ENCODE results near the gene DACT3.

DACT3 gene, protein sequence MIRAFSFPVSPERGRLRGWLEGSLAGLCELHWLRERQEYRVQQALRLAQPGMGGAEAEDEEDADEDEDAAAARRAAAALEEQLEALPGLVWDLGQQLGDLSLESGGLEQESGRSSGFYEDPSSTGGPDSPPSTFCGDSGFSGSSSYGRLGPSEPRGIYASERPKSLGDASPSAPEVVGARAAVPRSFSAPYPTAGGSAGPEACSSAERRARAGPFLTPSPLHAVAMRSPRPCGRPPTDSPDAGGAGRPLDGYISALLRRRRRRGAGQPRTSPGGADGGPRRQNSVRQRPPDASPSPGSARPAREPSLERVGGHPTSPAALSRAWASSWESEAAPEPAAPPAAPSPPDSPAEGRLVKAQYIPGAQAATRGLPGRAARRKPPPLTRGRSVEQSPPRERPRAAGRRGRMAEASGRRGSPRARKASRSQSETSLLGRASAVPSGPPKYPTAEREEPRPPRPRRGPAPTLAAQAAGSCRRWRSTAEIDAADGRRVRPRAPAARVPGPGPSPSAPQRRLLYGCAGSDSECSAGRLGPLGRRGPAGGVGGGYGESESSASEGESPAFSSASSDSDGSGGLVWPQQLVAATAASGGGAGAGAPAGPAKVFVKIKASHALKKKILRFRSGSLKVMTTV

GRCh38 chr19:46661020-46661731 lies at the start of gene DACT3:
Gene DACT3, minus strand, starts transcription at chr19:46661182. Its CDS starts 118 bp downstream, at chr19:46661064.
- Histone ChIP-seq H3K4me1 (ENCODE audit: control insufficient read depth, insufficient read depth, low read length) (peaks cover 27% of the 10 kb centered on the region), H3K36me3 (ENCODE audit: control insufficient read depth, insufficient read depth, low read length, severe bottlenecking) (no peaks in the 10 kb centered on the region), H3K27me3 (replicated peaks; ENCODE audit: control insufficient read depth, insufficient read depth, low read length) (peaks cover 5% of the 10 kb centered on the region), H3K4me3 (ENCODE audit: low read length) (peak within 1 kb of the TSS; percentile 85), H3K9ac (ENCODE audit: low read length) (peak within 1 kb of the TSS; percentile 79), H3K9me3 (ENCODE audit: control insufficient read depth, low read length) (no peaks in the 10 kb centered on the region)
- peak; percentile 100 for DNase-seq (ENCODE audit: low read depth)

DNA sequence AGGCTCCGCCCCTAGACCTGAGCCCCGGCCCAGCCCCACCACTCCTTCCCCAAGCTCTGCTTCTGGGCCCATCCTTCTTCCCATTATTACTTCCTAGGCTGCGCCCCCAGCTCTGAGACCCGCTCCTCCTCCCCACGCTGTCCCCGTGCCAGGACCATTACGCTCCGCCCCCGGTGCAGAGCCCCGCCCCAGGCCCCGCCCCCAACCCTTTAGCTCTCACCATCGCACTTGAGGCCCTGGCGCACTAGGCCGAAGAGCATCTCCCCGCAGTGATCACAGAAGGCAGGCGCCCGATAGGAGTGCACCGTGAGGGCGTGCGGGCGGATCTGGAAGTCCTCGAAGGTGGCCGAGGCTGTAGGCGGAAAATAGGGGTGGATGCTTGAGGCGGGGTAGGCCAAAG lies 49.7 kb upstream of the DACT3 start:
- Histone ChIP-seq H3K4me1 (ENCODE audit: control insufficient read depth, insufficient read depth, low read length) (peaks cover 13% of the 10 kb centered on the region), H3K36me3 (ENCODE audit: control insufficient read depth, insufficient read depth, low read length, severe bottlenecking) (peaks cover 15% of the 10 kb centered on the region), H3K4me3 (ENCODE audit: low read length) (no peak overlapping the region), H3K9ac (ENCODE audit: low read length) (no peak overlapping the region), H3K27me3 (replicated peaks; ENCODE audit: control insufficient read depth, insufficient read depth, low read length) (no peaks in the 10 kb centered on the region), H3K9me3 (ENCODE audit: control insufficient read depth, low read length) (no peaks in the 10 kb centered on the region)
- DNase-seq (ENCODE audit: low read depth), result no peak

- Histone ChIP-seq H3K36me3 (ENCODE audit: control insufficient read depth, insufficient read depth, low read length, severe bottlenecking) (peaks cover 51% of the 10 kb centered on the region), H3K4me3 (ENCODE audit: low read length) (no peak overlapping the region), H3K4me1 (ENCODE audit: control insufficient read depth, insufficient read depth, low read length) (no peaks in the 10 kb centered on the region), H3K9ac (ENCODE audit: low read length) (no peak overlapping the region), H3K27me3 (replicated peaks; ENCODE audit: control insufficient read depth, insufficient read depth, low read length) (no peaks in the 10 kb centered on the region), H3K9me3 (ENCODE audit: control insufficient read depth, low read length) (no peaks in the 10 kb centered on the region)
- DNase-seq (ENCODE audit: low read depth), result peak; percentile 58
These were observed 43.5 kb upstream of the DACT3 start for GRCh38 chr19:46704379-46705076.

- DNase-seq (ENCODE audit: low read depth), result no peak
- Histone ChIP-seq H3K4me3 (ENCODE audit: low read length) (no peak overlapping the region), H3K9ac (ENCODE audit: low read length) (no peak overlapping the region), H3K4me1 (ENCODE audit: control insufficient read depth, insufficient read depth, low read length) (no peaks in the 10 kb centered on the region), H3K36me3 (ENCODE audit: control insufficient read depth, insufficient read depth, low read length, severe bottlenecking) (peaks cover 48% of the 10 kb centered on the region), H3K27me3 (replicated peaks; ENCODE audit: control insufficient read depth, insufficient read depth, low read length) (no peaks in the 10 kb centered on the region), H3K9me3 (ENCODE audit: control insufficient read depth, low read length) (no peaks in the 10 kb centered on the region)
These were observed 39.7 kb upstream of the DACT3 start for GRCh38 chr19:46700704-46701103.

- H3K27me3 ChIP-seq (replicated peaks; ENCODE audit: control insufficient read depth, insufficient read depth, low read length), result no peaks in the 10 kb centered on the region
- H3K4me1 ChIP-seq (ENCODE audit: control insufficient read depth, insufficient read depth, low read length), result no peaks in the 10 kb centered on the region
- no peak overlapping the region for H3K4me3 ChIP-seq (ENCODE audit: low read length)
- H3K36me3 ChIP-seq (ENCODE audit: control insufficient read depth, insufficient read depth, low read length, severe bottlenecking), result peaks cover 54% of the 10 kb centered on the region
- H3K9me3 ChIP-seq (ENCODE audit: control insufficient read depth, low read length), result no peaks in the 10 kb centered on the region
- H3K9ac ChIP-seq (ENCODE audit: low read length), result no peak overlapping the region
- no peak for DNase-seq (ENCODE audit: low read depth)
These were observed 37.7 kb upstream of the DACT3 start for GRCh38 chr19:46698395-46699321.

DNA sequence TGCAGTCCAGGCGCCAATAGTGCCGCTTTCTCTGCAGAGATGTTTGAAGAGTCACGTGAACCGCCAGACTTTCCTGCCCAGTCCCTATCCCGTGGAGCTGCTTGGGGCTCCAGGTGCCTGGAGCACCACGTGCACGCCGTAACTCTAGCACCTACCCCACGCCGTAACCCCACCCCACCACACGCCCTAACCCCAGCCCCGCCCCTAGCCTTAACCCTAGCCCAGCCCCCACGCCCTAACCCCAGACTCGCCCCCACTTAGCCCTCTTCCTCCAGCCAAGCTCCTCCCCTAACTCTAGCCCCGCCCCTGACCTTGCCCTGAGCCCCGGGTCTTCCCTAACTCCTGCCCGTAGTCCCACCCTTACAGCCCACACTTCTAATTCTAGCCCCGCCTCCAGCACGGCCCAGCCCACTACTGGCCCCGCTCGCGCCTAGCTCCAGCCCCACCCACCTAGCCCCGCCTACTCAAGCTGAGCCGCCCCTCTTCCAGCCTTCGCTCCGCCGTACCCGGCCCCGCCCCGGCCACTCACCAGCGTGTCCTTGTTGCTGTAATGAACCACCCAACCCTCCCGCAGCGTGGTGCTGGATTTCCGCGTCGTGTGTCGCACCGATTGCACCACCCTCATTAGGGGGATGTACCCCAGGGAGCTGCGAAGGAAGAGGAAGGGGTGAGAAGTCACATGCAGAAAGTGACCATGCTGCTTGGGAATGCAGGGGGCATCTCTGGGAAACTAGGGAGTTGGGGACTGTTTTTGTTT lies 36.4 kb upstream of the DACT3 start:
- DNase-seq (ENCODE audit: low read depth), result peak; percentile 19
- no peaks in the 10 kb centered on the region for H3K27me3 ChIP-seq (replicated peaks; ENCODE audit: control insufficient read depth, insufficient read depth, low read length)
- no peaks in the 10 kb centered on the region for H3K4me1 ChIP-seq (ENCODE audit: control insufficient read depth, insufficient read depth, low read length)
- no peaks in the 10 kb centered on the region for H3K9me3 ChIP-seq (ENCODE audit: control insufficient read depth, low read length)
- H3K9ac ChIP-seq (ENCODE audit: low read length), result no peak overlapping the region
- peaks cover 56% of the 10 kb centered on the region for H3K36me3 ChIP-seq (ENCODE audit: control insufficient read depth, insufficient read depth, low read length, severe bottlenecking)
- H3K4me3 ChIP-seq (ENCODE audit: low read length), result peak overlapping the region; percentile 42

DNA sequence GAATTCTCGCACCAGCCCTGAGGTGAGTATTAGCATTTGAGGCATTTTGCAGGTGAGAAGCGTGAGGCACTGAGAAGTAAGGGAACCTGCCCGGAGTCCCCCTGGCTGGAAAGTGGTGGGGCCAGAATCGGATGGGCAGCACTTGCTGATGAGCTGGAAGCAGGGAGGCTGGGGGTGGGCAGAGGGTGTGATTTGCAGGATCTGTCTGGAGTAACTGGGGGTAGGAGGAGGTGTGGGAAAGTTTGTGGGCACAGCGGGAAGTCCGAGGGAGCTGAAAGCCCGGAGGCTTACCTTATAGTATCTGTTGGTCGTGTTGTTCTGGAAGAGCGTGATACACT lies 35.9 kb upstream of the DACT3 start:
- Histone ChIP-seq H3K4me1 (ENCODE audit: control insufficient read depth, insufficient read depth, low read length) (no peaks in the 10 kb centered on the region), H3K4me3 (ENCODE audit: low read length) (no peak overlapping the region), H3K27me3 (replicated peaks; ENCODE audit: control insufficient read depth, insufficient read depth, low read length) (no peaks in the 10 kb centered on the region), H3K9ac (ENCODE audit: low read length) (no peak overlapping the region), H3K36me3 (ENCODE audit: control insufficient read depth, insufficient read depth, low read length, severe bottlenecking) (peaks cover 56% of the 10 kb centered on the region), H3K9me3 (ENCODE audit: control insufficient read depth, low read length) (no peaks in the 10 kb centered on the region)
- DNase-seq (ENCODE audit: low read depth), result no peak

GRCh38 chr19:46696052-46696451 lies 35.1 kb upstream of the DACT3 start:
- no peak overlapping the region for H3K9ac ChIP-seq (ENCODE audit: low read length)
- H3K27me3 ChIP-seq (replicated peaks; ENCODE audit: control insufficient read depth, insufficient read depth, low read length), result no peaks in the 10 kb centered on the region
- H3K36me3 ChIP-seq (ENCODE audit: control insufficient read depth, insufficient read depth, low read length, severe bottlenecking), result peaks cover 56% of the 10 kb centered on the region
- no peak for DNase-seq (ENCODE audit: low read depth)
- H3K9me3 ChIP-seq (ENCODE audit: control insufficient read depth, low read length), result no peaks in the 10 kb centered on the region
- H3K4me1 ChIP-seq (ENCODE audit: control insufficient read depth, insufficient read depth, low read length), result no peaks in the 10 kb centered on the region
- no peak overlapping the region for H3K4me3 ChIP-seq (ENCODE audit: low read length)

DNA sequence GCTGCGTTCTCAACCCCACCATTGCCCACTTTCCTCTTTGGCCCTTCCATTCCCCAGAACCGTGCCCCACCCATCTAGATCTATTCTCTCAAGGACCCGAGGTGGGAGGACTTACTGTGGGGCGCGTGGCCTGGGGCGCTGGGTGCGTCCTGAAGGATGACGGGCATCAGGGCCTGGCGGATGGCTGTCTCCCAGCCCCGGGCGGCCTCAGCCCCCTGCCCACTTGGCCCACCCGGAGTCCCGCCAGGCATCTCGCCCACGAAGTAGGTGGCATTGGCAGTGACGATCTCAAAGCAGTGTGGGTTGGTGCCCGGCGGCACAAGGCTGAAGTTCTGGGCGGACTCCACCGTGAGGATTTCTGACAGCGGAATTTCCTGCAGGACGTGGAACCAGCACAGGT lies 32.8 kb upstream of the DACT3 start:
- Histone ChIP-seq H3K9me3 (ENCODE audit: control insufficient read depth, low read length) (no peaks in the 10 kb centered on the region), H3K4me3 (ENCODE audit: low read length) (no peak overlapping the region), H3K9ac (ENCODE audit: low read length) (no peak overlapping the region), H3K36me3 (ENCODE audit: control insufficient read depth, insufficient read depth, low read length, severe bottlenecking) (peaks cover 63% of the 10 kb centered on the region), H3K4me1 (ENCODE audit: control insufficient read depth, insufficient read depth, low read length) (no peaks in the 10 kb centered on the region), H3K27me3 (replicated peaks; ENCODE audit: control insufficient read depth, insufficient read depth, low read length) (no peaks in the 10 kb centered on the region)
- DNase-seq (ENCODE audit: low read depth), result no peak

Data from adipocyte (in vitro differentiated cells).